HepG2 (cell line): ENCODE data around the gene SMAD7. TPM values are rescaled to one million over a fixed set of nuclear protein-coding genes. Genes with fewer than 3 reads are reported as not detected.

Experiments used
- BRD4 ChIP-seq: sonication (generic); formaldehyde crosslinking; IDR thresholded peaks from 2 replicates; pipeline ENCODE4 v1.4.0; 2020; ENCODE audit warnings: missing genetic modification reagents
- E2F1 ChIP-seq: sonication (generic); formaldehyde crosslinking; IDR thresholded peaks from 2 replicates; pipeline ENCODE4 v1.5.0; 2020; ENCODE audit warnings: missing genetic modification reagents
- E2F5 ChIP-seq: sonication (generic); formaldehyde crosslinking; conservative IDR thresholded peaks from 2 replicates; pipeline ENCODE4 v1.4.0; 2020; ENCODE audit warnings: missing genetic modification reagents
- FLYWCH1 ChIP-seq: sonication (generic); formaldehyde crosslinking; IDR thresholded peaks from 2 replicates; pipeline ENCODE4 v1.8.1; 2023; ENCODE audit warnings: mild to moderate bottlenecking, missing genetic modification reagents
- LRRFIP1 ChIP-seq: sonication (generic); formaldehyde crosslinking; conservative IDR thresholded peaks from 2 replicates; pipeline ENCODE4 v1.4.0; 2020; ENCODE audit warnings: missing genetic modification reagents
- MATR3 ChIP-seq: sonication (generic); formaldehyde crosslinking; IDR thresholded peaks from 2 replicates; pipeline ENCODE4 v1.4.0; 2020; ENCODE audit warnings: missing genetic modification reagents
- NFYB ChIP-seq: sonication (generic); formaldehyde crosslinking; IDR thresholded peaks from 2 replicates; pipeline ENCODE4 v1.4.0; 2020; ENCODE audit warnings: missing genetic modification reagents
- NR2F6 ChIP-seq, 2 experiments: IDR thresholded peaks; 2 replicates each; pipeline ENCODE4 v1.6.1; 2016; ENCODE audit warnings: antibody characterized with exemption in 1 of 2, mild to moderate bottlenecking in 1 of 2
- PHF20 ChIP-seq: sonication (generic); formaldehyde crosslinking; IDR thresholded peaks from 2 replicates; pipeline ENCODE4 v1.5.0; 2020; ENCODE audit warnings: mild to moderate bottlenecking, missing genetic modification reagents
- PLRG1 ChIP-seq: fragments of 450-650 bp; conservative IDR thresholded peaks from 2 replicates; pipeline ENCODE4 v1.6.1; 2016
- SMAD1 ChIP-seq: sonication (generic); formaldehyde crosslinking; IDR thresholded peaks from 2 replicates; pipeline ENCODE4 v1.4.0; 2020; ENCODE audit warnings: missing genetic modification reagents, low read depth, mild to moderate bottlenecking, borderline replicate concordance
- TFAP4 ChIP-seq: sonication (generic); IDR thresholded peaks from 2 replicates; pipeline ENCODE4 v1.6.1; 2016; ENCODE audit warnings: low read depth, borderline replicate concordance
- TGIF2 ChIP-seq: IDR thresholded peaks from 2 replicates; pipeline ENCODE4 v1.6.1; 2016; ENCODE audit warnings: control low read depth, missing compliant biosample characterization
- U2AF2 ChIP-seq: fragments of 200-400 bp; formaldehyde crosslinking; IDR thresholded peaks from 2 replicates; pipeline ENCODE4 v1.6.1; 2017; ENCODE audit warnings: low read depth, mild to moderate bottlenecking, low read length
- ZBED4 ChIP-seq: sonication (generic); formaldehyde crosslinking; IDR thresholded peaks from 2 replicates; pipeline ENCODE4 v1.4.0; 2020; ENCODE audit warnings: missing genetic modification reagents, borderline replicate concordance
- ZNF160 ChIP-seq: sonication (generic); formaldehyde crosslinking; IDR thresholded peaks from 2 replicates; pipeline ENCODE4 v1.8.0; 2022; ENCODE audit warnings: mild to moderate bottlenecking, inconsistent platforms, missing genetic modification reagents
- ZNF710 ChIP-seq: sonication (generic); formaldehyde crosslinking; IDR thresholded peaks from 2 replicates; pipeline ENCODE4 v1.5.0; 2020; ENCODE audit warnings: mild to moderate bottlenecking, missing genetic modification reagents, borderline replicate concordance
- ZNF879 ChIP-seq: sonication (generic); formaldehyde crosslinking; IDR thresholded peaks from 2 replicates; pipeline ENCODE4 v1.8.1; 2023; ENCODE audit warnings: missing genetic modification reagents
- polyA plus RNA-seq, 8 experiments: library from polyadenylated mRNA; depleted of rRNA in 3 of 8; stranded (reverse) in 7 of 8; unstranded in 1 of 8; fragments of >200 nt; fragmentation: Illumina TruSeq in 4 of 8; extraction: Trizol in 4 of 8; gene quantifications; 2 replicates each; pipeline versions ENCODE4 v1.2.1 to v1.2.3, GENCODE V29; 2011 to 2016; ENCODE audit warnings: low read depth in 4 of 8, missing spikeins in 1 of 8, mixed read lengths in 1 of 8; ENCODE audit not compliant: insufficient read depth in 1 of 8
- total RNA-seq, 5 experiments: library from RNA; depleted of rRNA; stranded (reverse); fragments of >200 nt; fragmentation: Illumina TruSeq; extraction: Trizol; gene quantifications; 2 replicates each; pipeline ENCODE4 v1.2.3, GENCODE V29; 2016; ENCODE audit warnings: low read depth in 1 of 5

SMAD7 gene
- total and polyA plus RNA-seq, 2 of the 13 experiments (the other 11 are each of a cell fraction or from before 2014, with no cell fraction given) = 17.4 to 24.7 TPM

- TF ChIP-seq ZNF879 (CRISPR knock-in tag) (no peak), ZNF160 (CRISPR knock-in tag) (no peak; the same call in 1 of the 2 replicates), MATR3 (CRISPR knock-in tag) (no peak), SMAD1 (CRISPR knock-in tag) (peak; percentile 87), LRRFIP1 (CRISPR knock-in tag) (no peak), ZBED4 (CRISPR knock-in tag) (peak; percentile 96; the same call in 1 of the 2 replicates), BRD4 (CRISPR knock-in tag) (no peak), PLRG1 (no peak), NR2F6 (IDR thresholded peaks at IDR 0.05) (no peak), NR2F6 (CRISPR knock-in tag; IDR thresholded peaks at IDR 0.05) (peak; percentile 66), ZNF710 (CRISPR knock-in tag) (peak; percentile 88), E2F1 (CRISPR knock-in tag) (no peak), FLYWCH1 (CRISPR knock-in tag) (no peak), NFYB (CRISPR knock-in tag) (no peak), TFAP4 (peak; percentile 84; the same call in 1 of the 2 replicates), E2F5 (CRISPR knock-in tag) (no peak), U2AF2 (no peak), PHF20 (CRISPR knock-in tag) (no peak; the same call in 1 of the 2 replicates), TGIF2 (CRISPR knock-in tag) (no peak)
Measured at GRCh38 chr18:48902023-48902855, 48.5 kb downstream of the SMAD7 start (continued).
